ENCODE data around the gene NOX5. TPM values are rescaled to one million over a fixed set of nuclear protein-coding genes. Genes with fewer than 3 reads are reported as not detected.

The NOX5 gene
- total and polyA plus RNA-seq, 10 of the 15 experiments (the other 5 are each of a cell fraction or from before 2014, with no cell fraction given), result not detected

DNA sequence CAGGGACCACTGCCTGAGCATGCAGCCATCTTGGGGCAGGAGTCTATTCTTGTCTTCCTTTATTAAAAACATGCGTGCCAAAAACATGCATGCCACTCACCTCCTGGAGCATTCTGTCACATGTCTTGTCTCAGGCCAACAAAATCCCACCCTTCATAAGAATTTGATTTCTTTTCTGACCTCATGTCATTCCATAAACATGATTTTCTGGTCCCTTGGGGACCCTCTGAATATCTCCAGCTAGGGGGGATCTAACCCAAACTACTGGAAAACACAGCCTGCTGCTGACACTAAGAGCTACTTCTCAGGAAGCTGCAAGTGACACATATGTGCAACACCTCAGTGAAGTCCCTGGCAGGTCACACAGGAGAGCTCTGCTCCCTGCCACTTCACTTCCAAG is 26.8 kb upstream of the NOX5 start:
- in situ Hi-C loops (cut with MboI), result no loop called here
- CTCF ChIA-PET, result no interaction called here

More for the DNA sequence above, 26.8 kb upstream of the NOX5 start:
- 20% methylated on average over 1 of the region's 1 CpG for WGBS (ENCODE audit: insufficient coverage, insufficient replicate concordance, low lambda C conversion rate, missing lambda C conversion rate)
- H3K36me3 ChIP-seq (ENCODE audit: control insufficient read depth in 2 of 2, insufficient read depth in 2 of 2, low read length in 1 of 2), result no peaks in the 10 kb centered on the region
- no peak overlapping the region for H3K4me2 ChIP-seq (ENCODE audit: control insufficient read depth, insufficient read depth)
- no peak overlapping the region for H3K4me3 ChIP-seq
- SMC1A ChIA-PET (ENCODE audit: uncharacterized antibody, unreplicated experiment), result no interaction called here
- H3K27me3 ChIP-seq (replicated peaks in 1 of 2; ENCODE audit: control insufficient read depth in 2 of 2, insufficient read depth in 2 of 2, low read length in 1 of 2), result peaks cover 0 to 1% of the 10 kb centered on the region in 2 experiments; a peak in 2 of 4 replicates
- intact Hi-C loops (cut with micrococcal nuclease; ENCODE audit: unreplicated experiment), result no loop called here
- no peak for DNase-seq (ENCODE audit: low read depth, low spot score)
- RAD21 ChIA-PET (ENCODE audit: unreplicated experiment), result no interaction called here
- no peak for FAIRE-seq
- H3K27ac ChIP-seq (ENCODE audit: control insufficient read depth, insufficient read depth), result no peak overlapping the region
- H3K79me2 ChIP-seq (ENCODE audit: control insufficient read depth, insufficient read depth, low read length), result no peaks in the 10 kb centered on the region
- POLR2A ChIA-PET, result no interaction called here
- no peaks in the 10 kb centered on the region for H3K9me3 ChIP-seq (replicated peaks; ENCODE audit: control insufficient read depth, insufficient read depth, low read length)
- no peak for ATAC-seq
- no peak overlapping the region for H3K9ac ChIP-seq (ENCODE audit: control insufficient read depth, insufficient read depth, low read length)
- no peaks in the 10 kb centered on the region for H3K4me1 ChIP-seq (ENCODE audit: control insufficient read depth, insufficient read depth, low read length)
- no peak for TF ChIP-seq PAX5 (IDR thresholded peaks at IDR 0.05; ENCODE audit: borderline replicate concordance, low read depth, low read length)
- TF ChIP-seq KAT2A (conservative IDR thresholded peaks at IDR 0.05; ENCODE audit: control insufficient read depth, low read depth, low read length), result no peak
- TF ChIP-seq POLR2AphosphoS5 (IDR thresholded peaks at IDR 0.05; ENCODE audit: low read length), result no peak
- TF ChIP-seq SIN3A (IDR thresholded peaks at IDR 0.05; ENCODE audit: low read depth, low read length), result no peak
- no peak for TF ChIP-seq ASH2L (IDR thresholded peaks at IDR 0.05; ENCODE audit: borderline replicate concordance, low read depth)
- no peak for TF ChIP-seq EP300 (IDR thresholded peaks at IDR 0.05; ENCODE audit: borderline replicate concordance in 1 of 2, control insufficient read depth in 1 of 2, low read depth in 2 of 2, low read length in 2 of 2)
- no peak for TF ChIP-seq CREM (IDR thresholded peaks at IDR 0.05; ENCODE audit: low read depth)
- TF ChIP-seq, protein P1, sequence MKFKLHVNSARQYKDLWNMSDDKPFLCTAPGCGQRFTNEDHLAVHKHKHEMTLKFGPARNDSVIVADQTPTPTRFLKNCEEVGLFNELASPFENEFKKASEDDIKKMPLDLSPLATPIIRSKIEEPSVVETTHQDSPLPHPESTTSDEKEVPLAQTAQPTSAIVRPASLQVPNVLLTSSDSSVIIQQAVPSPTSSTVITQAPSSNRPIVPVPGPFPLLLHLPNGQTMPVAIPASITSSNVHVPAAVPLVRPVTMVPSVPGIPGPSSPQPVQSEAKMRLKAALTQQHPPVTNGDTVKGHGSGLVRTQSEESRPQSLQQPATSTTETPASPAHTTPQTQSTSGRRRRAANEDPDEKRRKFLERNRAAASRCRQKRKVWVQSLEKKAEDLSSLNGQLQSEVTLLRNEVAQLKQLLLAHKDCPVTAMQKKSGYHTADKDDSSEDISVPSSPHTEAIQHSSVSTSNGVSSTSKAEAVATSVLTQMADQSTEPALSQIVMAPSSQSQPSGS (IDR thresholded peaks at IDR 0.05; ENCODE audit: low read length), result no peak
- TF ChIP-seq, protein P2, sequence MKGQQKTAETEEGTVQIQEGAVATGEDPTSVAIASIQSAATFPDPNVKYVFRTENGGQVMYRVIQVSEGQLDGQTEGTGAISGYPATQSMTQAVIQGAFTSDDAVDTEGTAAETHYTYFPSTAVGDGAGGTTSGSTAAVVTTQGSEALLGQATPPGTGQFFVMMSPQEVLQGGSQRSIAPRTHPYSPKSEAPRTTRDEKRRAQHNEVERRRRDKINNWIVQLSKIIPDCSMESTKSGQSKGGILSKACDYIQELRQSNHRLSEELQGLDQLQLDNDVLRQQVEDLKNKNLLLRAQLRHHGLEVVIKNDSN (IDR thresholded peaks at IDR 0.05; ENCODE audit: borderline replicate concordance, extremely low read length, insufficient read depth, low read depth, low read length), result no peak
- no peak for TF ChIP-seq NFYB (IDR thresholded peaks at IDR 0.05; ENCODE audit: insufficient read depth, low read depth, low read length)
- TF ChIP-seq SMAD1 (IDR thresholded peaks at IDR 0.05; ENCODE audit: low read depth, partially characterized antibody), result no peak
- TF ChIP-seq SMC3 (IDR thresholded peaks at IDR 0.05; ENCODE audit: borderline replicate concordance, low read length), result no peak
- no peak for TF ChIP-seq ZNF24 (IDR thresholded peaks at IDR 0.05)
- TF ChIP-seq TARDBP (IDR thresholded peaks at IDR 0.05; ENCODE audit: borderline replicate concordance), result no peak
- no peak for TF ChIP-seq YY1 (IDR thresholded peaks at IDR 0.05; ENCODE audit: low read depth, low read length)
- TF ChIP-seq, protein P3, sequence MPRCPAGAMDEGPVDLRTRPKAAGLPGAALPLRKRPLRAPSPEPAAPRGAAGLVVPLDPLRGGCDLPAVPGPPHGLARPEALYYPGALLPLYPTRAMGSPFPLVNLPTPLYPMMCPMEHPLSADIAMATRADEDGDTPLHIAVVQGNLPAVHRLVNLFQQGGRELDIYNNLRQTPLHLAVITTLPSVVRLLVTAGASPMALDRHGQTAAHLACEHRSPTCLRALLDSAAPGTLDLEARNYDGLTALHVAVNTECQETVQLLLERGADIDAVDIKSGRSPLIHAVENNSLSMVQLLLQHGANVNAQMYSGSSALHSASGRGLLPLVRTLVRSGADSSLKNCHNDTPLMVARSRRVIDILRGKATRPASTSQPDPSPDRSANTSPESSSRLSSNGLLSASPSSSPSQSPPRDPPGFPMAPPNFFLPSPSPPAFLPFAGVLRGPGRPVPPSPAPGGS (IDR thresholded peaks at IDR 0.05; ENCODE audit: borderline replicate concordance, insufficient read depth, low read depth, low read length, poor library complexity, severe bottlenecking), result no peak
- no peaks in the 10 kb centered on the region for H4K20me1 ChIP-seq (ENCODE audit: control insufficient read depth, insufficient read depth)
- H2AFZ ChIP-seq (ENCODE audit: control insufficient read depth, low read depth, low read length), result no peak overlapping the region
- no TSS peak for BruUV-seq (replicated peaks)
